ENCODE data around the gene DDRGK1.

GRCh38 chr20:3204124-3204794, at the start of gene DDRGK1:
- TF ChIP-seq EZH2 (IDR thresholded peaks at IDR 0.05; ENCODE audit: low read length, unreplicated experiment) = no peak
- no peak for TF ChIP-seq CTCF (conservative IDR thresholded peaks at IDR 0.05; ENCODE audit: low read depth, low read length)
- TF ChIP-seq EZH2phosphoT487 (IDR thresholded peaks at IDR 0.05; ENCODE audit: borderline replicate concordance, low read length) = no peak
